HG03060 (cell line): ENCODE measurements around the gene ZSCAN26.

Experiments
- ATAC-seq: cut with Tn5 transposase; IDR thresholded peaks from one replicate; pipeline ENCODE4 v1.9.1; 2021; ENCODE audit warnings: low read depth, moderate number of reproducible peaks; ENCODE audit not compliant: unreplicated experiment

The ZSCAN26 gene

DNA sequence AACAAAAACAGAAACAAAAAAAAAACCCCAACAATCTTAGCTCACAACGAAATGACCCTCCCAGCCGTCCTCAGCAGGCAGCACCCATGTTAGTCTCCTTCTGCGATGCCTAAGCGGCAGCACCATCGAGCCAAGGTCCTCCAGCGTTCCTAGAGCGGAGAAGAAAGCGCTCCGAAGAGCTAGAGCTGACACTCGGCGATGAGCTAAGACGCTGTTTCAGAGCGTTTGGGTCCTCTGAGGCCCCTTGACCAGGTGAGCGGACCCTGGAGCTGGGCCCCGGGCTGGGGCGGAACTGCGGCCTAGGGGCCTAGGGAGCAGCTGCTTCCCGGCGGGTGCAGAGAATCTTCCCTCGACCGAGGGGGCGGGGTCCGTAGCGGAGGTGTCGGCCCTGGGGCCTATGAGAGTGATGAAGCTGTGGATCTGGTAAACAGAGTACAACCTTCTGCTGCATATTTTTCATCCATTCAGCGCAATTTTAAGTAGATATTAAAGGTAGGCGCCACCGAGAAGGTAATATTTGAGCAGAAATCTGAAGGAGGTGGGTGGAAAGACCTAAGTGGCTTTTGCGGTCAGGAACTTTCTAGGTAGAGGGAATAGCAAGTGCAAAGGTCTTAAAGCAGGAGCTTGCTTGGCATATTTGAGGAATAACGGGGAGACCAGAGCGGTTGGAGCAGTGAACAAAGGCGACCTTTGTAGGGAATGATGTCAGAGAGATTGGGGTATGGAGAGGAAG lies at the start of gene ZSCAN26:
Gene ZSCAN26 (plus strand): TSS at position 182 of the 733 bp plus-strand sequence. CDS start 4,777 bp downstream, outside the sequence.
- peak; percentile 58 for ATAC-seq

DNA sequence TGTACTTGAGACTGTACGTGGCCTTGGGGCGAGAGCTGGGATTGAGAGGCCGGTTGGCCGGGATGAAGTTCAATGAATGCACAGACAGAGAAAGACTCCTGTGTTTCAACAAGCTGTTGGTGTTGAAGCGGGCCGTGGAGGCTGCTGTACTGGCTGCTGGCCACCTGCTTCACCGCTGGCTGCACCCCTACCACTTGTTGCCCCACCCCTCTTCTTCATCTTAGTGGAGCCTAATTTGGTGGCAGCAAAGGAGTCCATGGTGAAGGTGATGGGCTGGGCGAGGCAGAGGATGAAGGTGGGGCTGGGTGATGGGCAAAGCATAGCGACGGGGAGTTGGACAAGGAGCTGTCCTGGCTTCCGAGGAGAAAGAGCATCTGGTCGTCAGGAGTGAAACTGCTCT lies 49.1 kb upstream of the ZSCAN26 start:
- ATAC-seq = no peak

DNA sequence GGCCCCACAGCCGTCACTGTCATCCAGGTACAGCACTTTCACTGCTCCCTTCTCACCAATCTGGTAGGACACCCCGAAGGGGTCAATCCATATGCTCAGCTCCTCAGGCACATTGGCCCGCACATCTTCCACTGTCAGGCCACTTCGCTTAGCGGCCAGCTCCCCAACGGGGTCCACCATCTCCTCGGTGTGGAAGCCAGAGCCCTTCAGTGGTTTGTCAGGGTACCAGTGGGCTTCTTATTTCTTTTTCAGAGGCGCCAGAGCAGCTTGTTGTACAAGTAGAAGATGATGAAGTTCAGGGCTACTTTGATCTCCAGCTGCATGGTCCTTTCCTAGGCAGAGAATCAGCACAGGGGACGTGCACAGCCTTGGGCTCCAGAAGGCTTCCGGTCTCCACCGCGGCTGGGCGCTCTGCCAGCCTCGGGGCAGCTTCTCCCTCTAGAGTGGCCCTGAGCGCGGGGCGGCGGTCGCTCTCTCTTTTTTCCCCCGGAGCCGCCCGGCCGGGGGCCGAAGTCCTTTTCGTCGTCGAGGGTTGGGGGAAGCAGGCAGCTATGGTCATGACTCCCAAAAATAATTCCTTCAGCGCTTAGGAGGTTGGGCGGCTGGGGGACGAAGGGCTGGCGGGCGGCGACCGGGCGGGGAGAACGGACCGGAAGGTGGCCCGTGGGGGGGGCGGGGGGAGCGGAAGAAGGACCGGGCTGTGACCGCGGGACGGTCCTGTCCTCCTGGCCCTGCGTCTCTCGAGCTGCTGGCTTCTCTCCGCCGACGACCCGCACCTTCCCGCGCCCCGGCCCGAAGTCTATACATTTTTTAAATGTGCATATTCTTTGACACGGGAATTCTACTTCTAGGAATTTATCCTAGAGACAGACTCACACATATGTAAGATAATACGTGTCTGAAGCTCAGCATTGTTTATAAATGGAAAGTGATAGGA lies 48.4 kb upstream of the ZSCAN26 start:
- no peak for ATAC-seq

DNA sequence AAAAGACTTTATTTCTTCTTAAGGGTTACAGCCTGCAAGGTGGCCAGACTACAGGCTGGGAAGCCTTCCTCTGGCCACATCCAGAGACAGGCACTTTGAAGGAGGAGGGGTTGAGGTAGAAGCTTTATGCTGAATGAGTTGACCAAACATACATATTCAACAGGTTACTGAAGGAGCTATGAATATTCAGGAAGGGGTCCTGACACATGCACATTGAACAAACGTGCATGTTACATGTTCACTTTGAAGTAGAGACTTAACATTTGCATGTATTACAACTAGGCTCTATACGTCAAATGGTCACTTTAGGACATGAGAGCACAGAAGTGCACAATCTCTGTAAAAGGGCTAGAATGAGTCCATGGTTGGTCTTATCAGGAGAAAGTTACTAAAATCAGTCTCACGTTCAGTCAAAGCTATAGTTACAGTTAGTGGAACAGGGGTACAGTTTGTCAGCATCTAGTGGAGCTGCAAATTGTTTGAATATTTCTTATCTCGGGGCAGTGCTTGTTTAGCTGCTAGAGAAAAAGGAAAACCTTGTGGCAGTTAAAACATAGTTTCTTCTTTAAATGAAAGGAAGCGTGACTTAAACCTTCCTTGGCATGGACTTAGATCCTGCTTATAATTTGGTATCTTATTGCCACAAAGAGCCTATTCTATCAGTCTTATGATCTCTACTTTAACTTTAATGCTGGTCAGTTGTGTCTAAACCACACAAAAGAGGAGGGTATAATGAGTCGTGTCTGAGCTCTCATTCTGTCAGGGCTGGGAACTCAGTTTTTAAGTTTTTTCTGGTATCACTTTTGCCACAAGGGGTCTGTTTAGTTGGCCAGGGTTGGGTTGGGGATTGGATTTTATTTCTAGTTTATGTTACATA lies 46.4 kb upstream of the ZSCAN26 start:
- no peak for ATAC-seq

DNA sequence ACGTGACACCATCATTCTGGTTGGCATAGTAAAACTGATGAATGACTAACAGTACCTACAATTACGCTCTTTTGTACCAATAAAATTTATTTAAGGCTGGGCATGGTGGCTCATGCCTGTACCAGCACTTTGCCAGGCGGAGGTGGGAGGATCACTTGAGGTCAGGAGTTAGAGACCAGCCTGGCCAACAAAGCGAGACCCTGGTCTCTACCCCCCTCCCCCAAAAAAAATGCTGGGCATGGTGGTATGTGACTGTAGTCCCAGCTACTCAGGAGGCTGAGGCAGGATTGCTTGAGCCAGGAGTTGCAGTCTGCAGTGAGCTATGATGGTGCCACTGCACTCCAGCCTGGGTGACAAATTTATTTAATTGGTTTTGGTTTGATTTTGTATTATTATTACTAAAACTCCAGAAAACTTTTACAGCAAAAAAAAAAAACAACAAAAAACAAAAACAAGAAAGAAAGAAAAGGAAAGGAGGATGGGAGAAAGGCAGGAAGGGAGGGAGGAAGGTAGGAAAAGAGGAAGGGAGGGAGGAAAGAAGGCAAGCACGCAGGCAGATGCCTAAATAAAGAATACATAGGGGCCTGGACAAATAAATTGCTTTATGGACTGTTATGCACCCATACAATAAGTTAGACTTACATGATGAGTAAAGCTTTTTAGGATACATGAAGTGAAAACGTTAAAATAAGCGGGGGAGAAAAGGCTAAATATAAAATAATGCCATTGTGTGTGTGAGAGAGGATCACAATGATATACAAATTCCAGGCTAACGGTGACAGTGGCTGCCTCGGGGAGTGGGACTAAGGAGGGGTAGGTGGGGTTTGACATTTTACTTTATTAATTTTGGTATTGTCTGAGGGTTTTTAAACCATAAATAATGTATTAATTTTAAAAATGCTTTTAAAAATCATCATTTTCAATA lies 42.5 kb upstream of the ZSCAN26 start:
- ATAC-seq = no peak

DNA sequence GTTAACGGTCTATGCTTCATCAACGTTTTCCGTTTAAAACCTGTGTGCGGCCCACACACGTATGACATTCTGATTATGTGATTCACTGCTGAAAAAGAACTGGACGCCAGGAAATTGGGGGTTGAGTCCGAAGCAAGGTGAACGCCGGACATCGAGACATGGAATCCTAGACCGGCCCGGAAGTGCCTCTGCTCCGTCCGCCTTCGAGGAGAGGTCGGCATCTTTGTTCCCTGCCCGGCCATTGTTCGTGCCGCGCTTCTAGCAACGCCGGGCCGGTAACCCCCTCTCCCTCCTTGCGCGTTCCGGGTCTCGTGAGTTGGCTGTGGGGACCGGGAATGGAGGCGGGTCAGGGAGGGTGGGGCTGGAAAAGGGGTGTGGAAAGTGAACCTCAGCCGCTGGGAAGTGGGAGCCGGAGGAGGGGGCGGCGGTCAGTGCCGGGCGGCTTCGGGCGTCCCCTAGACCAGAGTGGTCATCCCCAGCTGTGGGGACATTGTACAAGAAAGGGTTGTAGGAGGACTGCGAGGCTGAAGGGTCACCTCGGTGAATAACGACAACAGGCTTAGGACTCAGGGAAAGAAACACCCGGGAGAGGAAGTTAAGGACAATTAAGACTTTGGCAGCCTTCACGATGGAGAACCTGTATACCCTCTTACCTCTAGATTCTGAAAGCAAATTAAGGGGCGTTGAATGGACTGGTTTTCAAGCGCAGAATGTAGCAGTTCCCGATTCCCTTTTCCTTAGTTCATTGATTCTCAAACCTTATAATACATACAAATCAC lies 41.7 kb upstream of the ZSCAN26 start, which contains the start of gene ZSCAN9:
Gene ZSCAN9 (plus strand): TSS at position 220 of the 779 bp plus-strand sequence. CDS start 1,810 bp downstream, outside the sequence.
- ATAC-seq = peak; percentile 48

DNA sequence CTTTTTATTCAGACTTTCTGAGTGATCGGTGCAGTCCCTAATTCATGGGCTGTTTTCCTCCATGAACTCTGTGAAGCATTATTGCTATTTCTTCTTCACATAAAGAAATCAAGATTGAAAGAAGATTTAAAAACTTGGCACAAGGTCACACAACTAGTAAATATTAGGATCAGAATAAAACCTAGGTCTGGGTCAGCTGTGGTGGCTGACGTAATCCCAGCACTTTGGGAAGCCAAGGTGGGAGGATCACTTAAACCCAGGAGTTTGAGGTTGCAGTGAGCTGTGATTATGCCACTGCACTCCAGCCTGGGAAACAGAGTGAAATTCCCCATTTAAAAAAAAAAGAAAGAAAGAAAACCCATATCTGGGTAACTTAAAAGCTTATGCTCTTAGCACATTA lies 40.5 kb upstream of the ZSCAN26 start:
- no peak for ATAC-seq

DNA sequence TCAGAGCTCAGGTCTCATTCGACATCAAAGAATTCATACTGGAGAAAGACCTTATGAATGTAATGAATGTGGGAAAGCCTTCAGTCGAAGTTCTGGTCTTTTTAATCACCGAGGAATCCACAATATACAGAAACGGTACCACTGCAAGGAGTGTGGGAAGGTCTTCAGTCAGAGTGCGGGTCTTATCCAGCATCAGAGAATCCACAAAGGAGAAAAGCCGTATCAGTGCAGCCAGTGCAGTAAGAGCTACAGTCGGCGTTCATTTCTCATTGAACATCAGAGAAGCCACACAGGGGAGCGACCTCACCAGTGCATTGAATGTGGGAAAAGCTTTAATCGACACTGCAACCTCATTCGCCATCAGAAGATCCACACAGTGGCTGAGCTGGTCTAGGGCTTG lies 34.2 kb upstream of the ZSCAN26 start:
- no peak for ATAC-seq

DNA sequence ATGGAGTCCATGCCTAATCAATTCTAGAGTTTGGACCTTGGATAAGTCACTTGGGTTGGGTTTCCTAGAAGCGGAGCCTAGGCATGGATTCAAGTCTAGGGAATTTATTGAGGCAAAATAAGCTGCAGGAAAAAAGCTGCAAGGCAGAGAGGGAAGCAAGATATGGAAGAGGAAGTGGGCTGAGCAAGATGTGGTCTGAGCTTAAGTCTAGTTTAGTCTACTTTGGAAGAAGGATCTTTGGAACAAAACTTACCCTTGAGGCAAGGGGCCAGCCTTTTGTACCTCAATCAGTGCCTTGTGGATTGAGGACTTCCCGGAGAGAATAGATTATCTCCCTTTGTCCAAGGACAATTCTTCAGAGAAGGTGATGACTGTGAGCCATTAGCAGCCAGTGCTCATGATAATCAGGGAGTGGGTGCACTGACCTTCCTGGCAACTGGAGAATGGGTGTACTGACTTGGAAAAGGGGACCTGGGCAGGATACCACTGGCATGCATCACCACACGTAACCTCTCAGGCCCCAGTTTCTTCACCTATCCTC lies 31.0 kb upstream of the ZSCAN26 start:
- ATAC-seq = no peak

DNA sequence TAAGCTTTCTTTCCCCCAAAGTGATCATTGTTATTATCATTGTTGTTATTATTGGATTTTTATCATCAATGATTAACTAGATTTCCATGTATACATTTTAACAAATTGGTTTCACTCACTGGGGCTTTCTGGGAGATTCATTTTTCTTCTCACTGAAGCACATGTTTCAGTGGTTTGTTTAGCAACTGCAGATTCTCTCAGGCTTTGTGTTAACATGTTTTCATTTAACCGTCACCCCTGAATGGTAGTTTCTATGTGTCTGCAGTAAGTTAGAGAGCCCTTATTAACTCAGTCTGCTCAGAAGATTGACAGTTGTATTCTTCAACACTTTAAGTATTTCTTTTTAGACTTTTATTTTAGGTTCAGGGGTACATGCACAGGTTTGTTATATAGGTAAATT lies 27.3 kb upstream of the ZSCAN26 start:
- no peak for ATAC-seq

DNA sequence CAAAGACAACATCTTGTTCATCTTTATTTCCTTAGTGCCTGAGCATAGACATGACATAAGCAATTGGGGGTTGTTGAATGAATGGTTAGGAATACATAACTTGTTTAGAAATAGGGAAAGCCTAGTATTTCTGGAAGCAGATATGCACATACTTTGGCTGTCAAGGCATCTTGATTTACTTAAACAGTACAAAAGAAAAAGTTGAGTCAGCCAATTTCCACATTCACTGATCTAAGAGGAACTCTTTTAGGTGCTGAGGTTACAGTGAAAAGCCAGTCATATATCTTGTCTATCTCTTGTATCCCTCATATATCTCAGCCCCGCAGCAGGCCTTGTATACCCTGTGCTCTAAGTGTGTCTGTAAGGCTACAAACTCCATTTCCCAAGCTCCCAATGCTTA lies 26.5 kb upstream of the ZSCAN26 start:
- ATAC-seq = no peak

DNA sequence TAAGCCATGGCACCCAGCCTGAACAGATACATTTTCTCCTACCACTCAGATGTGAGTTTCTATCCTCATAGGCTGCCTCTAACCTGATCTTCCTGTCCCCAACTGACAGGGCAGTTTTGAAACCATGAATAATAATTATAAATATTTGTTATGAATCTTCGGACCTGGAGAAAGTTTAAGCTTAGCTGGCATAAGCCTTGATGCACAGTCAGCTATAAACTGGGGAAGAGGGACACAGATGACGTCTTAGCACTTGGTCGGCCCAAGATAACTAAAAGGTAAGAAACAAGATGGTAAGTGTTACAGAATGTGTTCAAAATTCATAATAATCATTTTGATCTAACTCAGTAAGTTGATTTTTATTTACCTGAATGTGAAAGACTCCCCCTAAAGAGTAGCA lies 23.0 kb upstream of the ZSCAN26 start:
- no peak for ATAC-seq

DNA sequence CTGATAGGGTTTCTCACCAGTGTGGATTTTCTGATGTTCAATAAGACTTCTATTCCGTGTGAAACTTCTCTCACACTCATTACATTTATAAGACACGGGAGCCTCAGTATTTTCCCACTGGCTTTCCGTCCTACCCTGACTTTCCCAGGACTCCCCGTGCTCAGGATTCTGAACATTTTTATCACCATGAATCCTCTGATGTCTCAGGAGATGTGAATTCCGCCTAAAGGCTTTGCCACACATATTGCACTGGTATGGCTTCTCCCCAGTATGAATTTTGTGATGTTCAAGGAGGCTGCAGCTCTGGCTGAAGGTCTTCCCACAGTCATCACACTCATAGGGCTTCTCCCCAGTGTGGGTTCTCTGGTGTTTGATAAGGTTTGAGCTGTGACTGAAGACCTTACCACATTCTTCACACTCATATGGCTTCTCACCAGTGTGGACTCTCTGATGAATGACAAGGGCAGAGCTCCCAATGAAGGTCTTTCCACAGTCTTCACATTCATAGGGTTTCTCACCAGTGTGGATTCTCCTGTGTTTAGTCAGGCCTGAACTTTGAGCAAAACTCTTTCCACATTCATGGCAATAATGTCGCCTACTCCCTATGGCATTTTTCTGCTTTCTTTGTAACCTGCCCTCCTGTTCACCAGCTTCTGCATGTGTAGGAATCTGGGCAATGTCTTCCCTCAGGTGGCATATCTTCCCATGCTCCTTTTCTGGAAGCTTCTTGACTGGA lies 21.6 kb upstream of the ZSCAN26 start:
- no peak for ATAC-seq

DNA sequence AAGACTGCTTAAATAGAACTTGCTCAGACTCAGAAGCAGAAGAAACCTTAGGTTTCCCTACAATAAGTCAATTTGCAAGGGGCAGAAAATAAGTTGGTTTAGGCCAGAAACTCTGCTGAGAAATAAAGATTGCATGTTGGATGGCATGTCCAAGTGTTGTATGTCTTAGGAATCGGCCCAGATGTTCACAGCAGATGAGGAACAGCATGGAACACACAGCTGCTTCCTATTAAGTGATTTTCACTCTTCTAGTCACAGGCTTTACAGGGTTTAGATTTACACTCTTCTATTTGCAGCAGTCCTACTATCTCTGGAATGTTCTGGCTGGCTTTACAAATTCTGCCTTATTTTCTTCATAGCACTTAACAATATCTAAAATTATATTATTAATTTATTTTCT lies 18.0 kb upstream of the ZSCAN26 start:
- ATAC-seq = no peak

DNA sequence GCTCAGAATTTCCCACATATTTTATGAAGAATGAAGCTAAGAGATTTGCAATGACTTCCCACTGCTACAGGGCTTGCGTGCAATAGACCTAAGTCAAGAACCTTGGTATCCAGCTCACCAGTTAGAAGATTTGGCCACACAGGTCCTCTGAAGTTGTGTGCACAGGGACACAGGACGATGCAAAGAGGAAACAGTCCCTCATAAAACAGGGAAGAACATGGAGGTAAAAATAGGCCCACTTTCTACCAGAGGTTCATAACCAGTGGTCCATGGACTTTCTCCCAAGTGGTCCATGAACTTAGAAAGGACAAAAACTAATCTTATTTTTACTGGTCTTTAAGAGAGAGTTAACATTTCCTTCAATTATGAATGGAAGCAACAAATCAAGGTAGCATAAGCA lies 16.2 kb upstream of the ZSCAN26 start:
- no peak for ATAC-seq

DNA sequence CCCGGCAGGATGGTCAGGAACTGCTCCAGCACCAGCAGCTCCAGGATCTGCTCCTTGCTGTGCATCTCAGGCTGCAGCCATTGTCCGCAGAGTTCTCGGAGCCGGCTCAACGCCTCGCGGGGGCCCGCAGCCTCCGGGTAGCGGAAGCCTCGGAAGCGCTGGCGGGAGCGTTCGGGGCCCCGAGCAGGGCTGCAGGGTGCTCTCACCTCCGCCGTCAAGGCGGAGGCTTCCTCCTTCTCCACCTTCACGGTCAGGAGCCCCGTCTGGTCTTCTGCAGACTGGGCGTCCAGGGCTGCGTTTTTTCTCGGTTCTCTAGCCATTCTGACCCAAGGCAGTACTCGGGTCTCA lies 15.3 kb upstream of the ZSCAN26 start:
- ATAC-seq = no peak

DNA sequence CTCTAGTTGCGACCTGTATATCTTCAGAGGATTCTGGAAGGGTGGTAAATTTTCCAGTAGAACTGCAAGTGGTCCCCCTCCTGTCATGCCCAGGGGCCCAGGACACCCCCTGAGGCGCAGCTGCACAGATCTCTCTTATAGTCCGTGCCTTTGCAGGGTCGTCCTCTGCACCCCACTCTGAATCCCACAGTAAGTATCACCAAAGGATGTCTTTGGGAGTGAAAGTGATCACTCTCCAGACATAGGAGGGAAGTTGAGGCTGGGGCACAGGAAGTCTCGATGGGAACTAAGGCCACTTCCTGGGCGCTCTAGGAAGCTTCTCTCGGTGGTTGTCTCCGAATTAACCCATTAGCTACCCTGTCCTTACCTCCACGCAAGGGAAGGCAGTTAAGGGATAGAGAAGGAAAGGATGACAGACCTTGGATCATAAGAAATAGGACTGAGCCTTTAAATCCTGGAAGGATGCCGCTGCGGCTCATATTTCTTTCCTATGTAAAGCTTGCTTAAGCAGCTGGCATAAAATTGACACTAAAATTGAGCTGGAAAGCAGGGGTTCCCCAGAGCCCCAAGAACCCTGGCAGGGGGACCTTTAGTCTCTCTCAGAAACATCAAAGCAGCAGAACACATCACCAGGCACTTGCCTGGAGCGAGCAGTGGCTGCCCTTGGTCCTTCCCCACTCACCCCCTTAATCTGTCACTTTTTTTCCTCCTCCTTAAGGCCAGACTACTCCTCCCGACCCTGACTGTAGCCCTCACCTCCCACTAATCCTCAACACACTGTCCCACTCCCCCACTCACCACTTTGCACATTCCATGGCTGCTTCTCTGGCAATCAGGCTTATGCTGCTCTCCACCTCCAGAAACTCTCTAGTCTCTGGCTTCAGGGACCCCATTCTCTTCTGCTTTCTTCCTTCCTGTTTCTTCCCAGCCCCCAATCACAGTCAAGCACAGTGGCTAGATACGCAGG lies 14.7 kb upstream of the ZSCAN26 start, which contains the start of gene ZKSCAN4:
Gene ZKSCAN4 (minus strand): TSS at position 261 of the 967 bp plus-strand sequence. CDS start 289 bp downstream, outside the sequence.
- no peak for ATAC-seq
